ENCODE results near the gene RTL10. TPM values are rescaled to one million over a fixed set of nuclear protein-coding genes. Genes with fewer than 3 reads are reported as not detected.

Gene RTL10
- total and polyA plus RNA-seq, 2 of the 8 experiments (the other 6 are each of a cell fraction or from before 2014, with no cell fraction given), result 11.5 to 18.8 TPM

GRCh38 chr22:19806213-19807160 lies 48.2 kb downstream of the RTL10 start:
- Histone ChIP-seq H4K5ac (ENCODE audit: insufficient read length, low read depth, low read length) (no peak overlapping the region), H3K56ac (replicated peaks; ENCODE audit: insufficient read length, low read depth, low read length) (no peak overlapping the region), H3K36me3 (ENCODE audit: control insufficient read depth in 2 of 4, insufficient read depth in 4 of 4, low read length in 3 of 4) (no peaks in the 10 kb centered on the region), H3K23ac (ENCODE audit: insufficient read length) (no peak overlapping the region), H3K4me2 (ENCODE audit: insufficient read depth in 1 of 2, low read depth in 2 of 2, low read length in 2 of 2) (no peak overlapping the region), H2BK20ac (ENCODE audit: low read length) (no peak overlapping the region), H2BK15ac (ENCODE audit: low read length) (no peak overlapping the region), H2AK5ac (ENCODE audit: low read depth, low read length) (no peak overlapping the region), H3K79me2 (ENCODE audit: control insufficient read depth in 1 of 2, insufficient read depth in 2 of 2, low read length in 2 of 2) (no peaks in the 10 kb centered on the region), H3K4ac (replicated peaks; ENCODE audit: insufficient read length, low read depth, low read length) (no peak overlapping the region), H2BK12ac (ENCODE audit: low read depth, low read length) (no peak overlapping the region), H4K8ac (ENCODE audit: extremely low read depth, insufficient read depth, low read length) (peak overlapping the region; percentile 82; the same call in 1 of the 2 replicates), H3K4me3 (ENCODE audit: extremely low read depth in 1 of 4, insufficient read depth in 2 of 4, low read depth in 3 of 4, low read length in 4 of 4) (no peak overlapping the region), H2BK120ac (replicated peaks; ENCODE audit: low read depth, low read length) (no peak overlapping the region), H3K27me3 (replicated peaks in 1 of 4; ENCODE audit: control insufficient read depth in 3 of 4, extremely low read depth in 1 of 4, insufficient read depth in 3 of 4, low read length in 3 of 4) (no peaks in the 10 kb centered on the region), H2BK5ac (ENCODE audit: low read depth, low read length) (0 out of 2 replicates have a peak overlapping the region, but pooled peaks have one; percentile 44), H3K18ac (ENCODE audit: extremely low read depth, low read length) (no peak overlapping the region), H4K91ac (replicated peaks; ENCODE audit: insufficient read length, low read length) (no peak overlapping the region), H3K4me1 (replicated peaks in 1 of 4; ENCODE audit: control insufficient read depth in 3 of 4, insufficient read depth in 4 of 4, low read length in 3 of 4) (no peaks in the 10 kb centered on the region; a peak in 1 of 7 replicates), H4K20me1 (replicated peaks in 1 of 2; ENCODE audit: control insufficient read depth in 1 of 2, insufficient read depth in 2 of 2, low read length in 2 of 2) (peaks cover 0 to 2% of the 10 kb centered on the region in 2 experiments), H3K79me1 (ENCODE audit: low read depth, low read length) (no peaks in the 10 kb centered on the region), H3K23me2 (ENCODE audit: low read depth, low read length) (no peaks in the 10 kb centered on the region), H3K9me3 (ENCODE audit: insufficient read depth in 2 of 2, low read depth in 1 of 2, low read length in 1 of 2) (no peaks in the 10 kb centered on the region), H3K9ac (replicated peaks in 1 of 4; ENCODE audit: extremely low read depth in 1 of 4, low read depth in 3 of 4, low read length in 3 of 4) (no peak overlapping the region), H3K27ac (ENCODE audit: low read depth, low read length) (no peak overlapping the region), H2AFZ (ENCODE audit: low read length) (no peak overlapping the region), H3K14ac (ENCODE audit: insufficient read length) (no peak overlapping the region)
- DNase-seq (ENCODE audit: low read depth in 1 of 2, low spot score in 2 of 2) (no peak), FAIRE-seq (no peak)
- POLR2A ChIA-PET (ENCODE audit: partially characterized antibody), result no interaction called here
- CTCF ChIA-PET (ENCODE audit: partially characterized antibody), result interaction anchor here (0.8 to 2.4 kb wide), 7 partner anchors 11 to 168 kb away, joined by 3 to 8 read pairs (median 3); no protein-coding TSS in a partner anchor
- WGBS, 2 experiments (ENCODE audit: extremely low coverage in 1 of 2, insufficient coverage in 1 of 2, insufficient read length in 1 of 2, insufficient replicate concordance in 2 of 2, low coverage in 1 of 2, low lambda C conversion rate in 2 of 2, missing lambda C conversion rate in 1 of 2), result 86% methylated on average over 37 of the region's 38 CpGs; no CpG with 5 or more reads in 1 of the 2 experiments
- TF ChIP-seq ZNF274 (IDR thresholded peaks at IDR 0.05; ENCODE audit: borderline replicate concordance, extremely low read depth, low read length) (no peak), JUN (IDR thresholded peaks at IDR 0.05; ENCODE audit: low read depth, low read length) (no peak), RNF2 (IDR thresholded peaks at IDR 0.05; ENCODE audit: borderline replicate concordance, low read depth, low read length, missing control alignments, poor library complexity, severe bottlenecking) (no peak), HDAC2 (IDR thresholded peaks at IDR 0.05; ENCODE audit: borderline replicate concordance in 1 of 2, low read depth in 2 of 2, low read length in 2 of 2) (no peak), MAFK (IDR thresholded peaks at IDR 0.05; ENCODE audit: low read depth, low read length) (no peak), RFX5 (IDR thresholded peaks at IDR 0.05; ENCODE audit: borderline replicate concordance, low read depth, low read length) (no peak), SP2 (IDR thresholded peaks at IDR 0.05; ENCODE audit: low read length) (no peak), TEAD4 (IDR thresholded peaks at IDR 0.05; ENCODE audit: low read depth, low read length) (no peak), HDAC6 (IDR thresholded peaks at IDR 0.05; ENCODE audit: low read depth, low read length) (no peak), SIX5 (IDR thresholded peaks at IDR 0.05; ENCODE audit: low read depth, low read length) (no peak), CEBPB (IDR thresholded peaks at IDR 0.05; ENCODE audit: low read depth, low read length) (no peak), CBX8 (IDR thresholded peaks at IDR 0.05; ENCODE audit: borderline replicate concordance, low read depth, low read length) (no peak)
